B cell (primary cell): ENCODE results near the gene DTNA.

Experiments used
- EZH2 ChIP-seq: IDR thresholded peaks from 2 replicates; pipeline ENCODE4 v1.6.1; 2012; ENCODE audit warnings: borderline replicate concordance, low read depth, mild to moderate bottlenecking, moderate library complexity, low read length; ENCODE audit not compliant: insufficient read depth, poor library complexity, severe bottlenecking
- TF ChIP-seq, protein P1 (sequence below): fragments of 200-600 bp; IDR thresholded peaks from one replicate; pipeline ENCODE4 v1.8.0; 2022; ENCODE audit warnings: antibody characterized with exemption, mild to moderate bottlenecking

DNA sequence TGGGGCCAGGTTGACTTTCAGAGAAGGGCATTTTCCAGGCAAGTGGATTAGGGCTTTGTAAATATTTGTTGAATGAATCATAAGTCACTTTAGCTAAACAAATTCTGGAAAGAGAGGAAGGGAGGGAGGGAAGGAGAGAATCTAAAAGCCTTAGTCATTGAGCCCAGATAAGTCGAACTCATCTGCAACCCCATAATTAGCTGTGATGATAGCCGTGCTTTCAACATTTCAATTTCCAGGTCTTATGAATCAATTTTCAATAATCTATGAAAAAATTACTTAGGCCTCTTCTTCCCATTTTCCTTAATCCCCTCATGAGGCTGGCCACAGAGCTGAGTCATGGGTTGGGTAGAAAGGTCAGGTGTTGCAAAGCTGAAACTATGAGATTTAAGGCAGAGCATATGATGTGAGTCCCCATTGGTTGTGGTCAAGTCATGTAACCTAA is 219.3 kb downstream of the DTNA start:
- TF ChIP-seq, protein P1, sequence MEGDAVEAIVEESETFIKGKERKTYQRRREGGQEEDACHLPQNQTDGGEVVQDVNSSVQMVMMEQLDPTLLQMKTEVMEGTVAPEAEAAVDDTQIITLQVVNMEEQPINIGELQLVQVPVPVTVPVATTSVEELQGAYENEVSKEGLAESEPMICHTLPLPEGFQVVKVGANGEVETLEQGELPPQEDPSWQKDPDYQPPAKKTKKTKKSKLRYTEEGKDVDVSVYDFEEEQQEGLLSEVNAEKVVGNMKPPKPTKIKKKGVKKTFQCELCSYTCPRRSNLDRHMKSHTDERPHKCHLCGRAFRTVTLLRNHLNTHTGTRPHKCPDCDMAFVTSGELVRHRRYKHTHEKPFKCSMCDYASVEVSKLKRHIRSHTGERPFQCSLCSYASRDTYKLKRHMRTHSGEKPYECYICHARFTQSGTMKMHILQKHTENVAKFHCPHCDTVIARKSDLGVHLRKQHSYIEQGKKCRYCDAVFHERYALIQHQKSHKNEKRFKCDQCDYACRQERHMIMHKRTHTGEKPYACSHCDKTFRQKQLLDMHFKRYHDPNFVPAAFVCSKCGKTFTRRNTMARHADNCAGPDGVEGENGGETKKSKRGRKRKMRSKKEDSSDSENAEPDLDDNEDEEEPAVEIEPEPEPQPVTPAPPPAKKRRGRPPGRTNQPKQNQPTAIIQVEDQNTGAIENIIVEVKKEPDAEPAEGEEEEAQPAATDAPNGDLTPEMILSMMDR = no peak
- TF ChIP-seq EZH2 = no peak
